Cardiac fibroblast (primary cell): ENCODE measurements around the gene NAT8L.
A peak's percentile ranks its signal among the peaks of the same experiment; 100 is the strongest.

Experiments used
- DNase-seq, 2 donors: peaks; one replicate each; pipeline versions ENCODE4 v3.0.0 to v3.0.0-alpha.2; 2010; ENCODE audit warnings: low read depth in 2 of 2
- H3K4me3 ChIP-seq, 2 donors: replicated peaks in 1 of 2; 1 replicate in 1 of 2; 2 replicates in 1 of 2; pipeline ENCODE4 v1.5.1; 2011; ENCODE audit warnings: low read depth in 2 of 2, low read length in 2 of 2, mild to moderate bottlenecking in 2 of 2, moderate library complexity in 1 of 2
- TF ChIP-seq, protein P1 (sequence below): IDR thresholded peaks from one replicate; pipeline ENCODE4 v1.5.1; 2011; ENCODE audit warnings: low read depth, mild to moderate bottlenecking, low read length, inconsistent platforms

Gene NAT8L

DNA sequence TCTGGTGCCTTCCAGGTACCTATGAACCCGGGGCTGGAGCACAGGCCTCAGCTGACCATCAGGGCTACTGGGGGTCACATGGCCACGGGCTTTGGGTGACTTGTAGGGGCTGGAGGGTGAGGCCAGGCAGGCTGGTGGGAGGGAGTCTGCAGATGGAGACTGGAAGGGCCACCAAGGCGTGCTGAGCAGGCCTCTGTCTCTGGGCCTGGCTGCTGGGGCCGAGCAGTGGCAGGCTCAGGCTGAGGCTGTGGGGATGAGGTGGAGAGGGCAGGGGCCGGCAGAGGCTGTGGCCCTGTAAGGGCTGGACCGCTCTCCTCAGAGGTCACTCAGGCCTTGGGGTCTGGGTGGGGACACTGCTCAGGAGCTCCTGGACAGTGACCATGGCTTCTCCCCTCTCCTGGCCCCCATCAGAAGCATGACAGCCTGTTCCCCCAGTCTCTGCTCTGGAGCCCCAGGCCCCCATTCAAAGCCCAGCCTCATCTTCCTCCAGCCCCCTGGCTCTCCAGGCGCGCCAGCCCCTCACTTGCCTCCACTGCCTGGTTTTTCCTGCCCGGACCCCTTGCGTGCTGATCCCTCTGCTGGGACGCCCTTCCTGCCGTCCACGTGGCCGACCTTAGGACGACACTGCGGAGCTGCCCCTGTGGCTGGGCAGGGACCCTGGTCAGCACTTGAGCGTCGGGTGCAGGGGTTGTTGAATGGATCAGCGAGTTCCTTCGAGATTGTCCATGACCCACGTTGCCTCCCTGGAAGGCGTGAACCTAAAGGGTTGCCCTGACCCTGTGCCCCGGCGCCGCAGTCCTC lies 11.1 kb upstream of the NAT8L start:
- no peak overlapping the region for H3K4me3 ChIP-seq
- DNase-seq = no peak
- TF ChIP-seq, protein P1, sequence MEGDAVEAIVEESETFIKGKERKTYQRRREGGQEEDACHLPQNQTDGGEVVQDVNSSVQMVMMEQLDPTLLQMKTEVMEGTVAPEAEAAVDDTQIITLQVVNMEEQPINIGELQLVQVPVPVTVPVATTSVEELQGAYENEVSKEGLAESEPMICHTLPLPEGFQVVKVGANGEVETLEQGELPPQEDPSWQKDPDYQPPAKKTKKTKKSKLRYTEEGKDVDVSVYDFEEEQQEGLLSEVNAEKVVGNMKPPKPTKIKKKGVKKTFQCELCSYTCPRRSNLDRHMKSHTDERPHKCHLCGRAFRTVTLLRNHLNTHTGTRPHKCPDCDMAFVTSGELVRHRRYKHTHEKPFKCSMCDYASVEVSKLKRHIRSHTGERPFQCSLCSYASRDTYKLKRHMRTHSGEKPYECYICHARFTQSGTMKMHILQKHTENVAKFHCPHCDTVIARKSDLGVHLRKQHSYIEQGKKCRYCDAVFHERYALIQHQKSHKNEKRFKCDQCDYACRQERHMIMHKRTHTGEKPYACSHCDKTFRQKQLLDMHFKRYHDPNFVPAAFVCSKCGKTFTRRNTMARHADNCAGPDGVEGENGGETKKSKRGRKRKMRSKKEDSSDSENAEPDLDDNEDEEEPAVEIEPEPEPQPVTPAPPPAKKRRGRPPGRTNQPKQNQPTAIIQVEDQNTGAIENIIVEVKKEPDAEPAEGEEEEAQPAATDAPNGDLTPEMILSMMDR = no peak

DNA sequence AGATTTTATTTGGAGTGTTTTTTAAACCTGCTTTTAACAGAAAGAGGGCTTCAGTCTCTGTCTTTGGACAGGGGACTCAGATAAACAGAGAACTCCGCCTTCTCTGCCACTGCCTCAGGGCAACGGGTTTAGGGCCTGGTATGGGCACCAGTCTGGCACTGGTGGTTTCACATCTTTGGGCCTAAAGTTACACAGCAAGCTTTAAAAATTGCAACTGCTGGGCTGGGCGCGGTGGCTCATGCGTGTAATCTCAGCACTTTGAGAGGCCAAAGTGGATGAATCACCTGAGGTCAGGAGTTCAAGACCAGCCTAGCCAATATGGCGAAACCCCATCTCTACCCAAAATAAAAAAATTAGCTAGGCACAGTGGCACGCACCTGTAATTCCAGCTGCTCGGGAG lies 10.3 kb upstream of the NAT8L start:
- H3K4me3 ChIP-seq = no peak overlapping the region
- TF ChIP-seq, protein P1 = no peak
- peak in 1 of 2 donors; percentile 18 for DNase-seq

DNA sequence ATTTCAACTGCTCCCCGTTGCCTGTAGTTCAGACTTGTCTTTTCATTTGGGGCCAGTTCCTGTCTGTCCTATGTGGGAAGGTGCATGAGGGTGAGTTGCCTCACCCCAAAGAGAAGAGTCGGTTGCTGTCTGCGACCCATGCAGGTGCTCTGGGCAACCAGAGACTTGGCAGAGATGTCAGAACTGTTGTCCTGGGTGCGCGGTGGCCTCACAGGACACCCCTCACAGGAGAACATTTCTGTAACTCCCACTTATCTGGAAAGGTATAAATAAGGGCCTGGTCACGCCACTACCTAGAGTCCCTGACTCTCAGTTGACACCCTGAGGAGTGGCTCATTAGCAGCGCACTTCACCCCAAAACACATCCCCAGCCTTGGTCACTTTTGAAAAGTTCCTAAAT lies 9.7 kb upstream of the NAT8L start:
- TF ChIP-seq, protein P1 = no peak
- no peak for DNase-seq
- H3K4me3 ChIP-seq = no peak overlapping the region

DNA sequence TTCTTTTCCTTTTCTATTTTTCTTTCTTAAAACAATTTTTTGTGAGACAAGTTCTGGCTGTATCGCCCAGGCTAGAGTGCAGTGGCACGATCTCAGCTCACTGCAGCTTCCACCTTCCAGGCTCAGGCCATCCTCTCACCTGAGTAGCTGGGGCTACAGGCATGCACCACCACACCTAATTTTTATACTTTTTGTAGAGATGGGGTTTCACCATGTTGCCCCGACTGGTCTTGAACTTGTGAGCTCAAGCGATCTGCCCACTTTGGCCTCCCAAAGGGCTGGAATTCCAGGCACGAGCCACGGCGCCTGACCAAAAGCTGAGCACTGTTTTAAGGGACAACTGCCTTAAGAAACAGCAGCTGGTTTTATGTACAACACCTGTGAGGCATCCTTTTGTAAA lies 9.3 kb upstream of the NAT8L start:
- TF ChIP-seq, protein P1 = no peak
- no peak for DNase-seq
- no peak overlapping the region for H3K4me3 ChIP-seq

DNA sequence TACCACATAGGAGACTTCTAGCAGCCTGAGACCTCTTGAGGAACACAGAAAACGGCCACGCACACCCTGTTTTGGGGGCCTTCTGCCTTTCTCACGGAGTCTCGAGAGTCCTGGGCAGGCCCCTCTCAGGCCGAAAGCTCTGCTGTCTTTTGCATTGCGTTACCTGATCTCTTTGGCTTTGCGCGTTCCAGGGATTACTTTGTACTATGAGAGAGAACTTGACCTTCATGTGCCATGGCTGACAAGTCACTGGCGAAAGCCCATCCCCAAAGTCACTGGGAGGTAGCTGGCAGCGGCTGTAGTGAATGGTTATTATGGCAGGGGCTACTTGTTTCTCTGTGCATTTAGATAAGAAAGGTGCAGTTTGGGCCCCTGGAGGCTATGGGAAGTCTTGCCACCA lies 8.0 kb upstream of the NAT8L start:
- no peak for DNase-seq
- H3K4me3 ChIP-seq = no peak overlapping the region
- TF ChIP-seq, protein P1 = no peak

DNA sequence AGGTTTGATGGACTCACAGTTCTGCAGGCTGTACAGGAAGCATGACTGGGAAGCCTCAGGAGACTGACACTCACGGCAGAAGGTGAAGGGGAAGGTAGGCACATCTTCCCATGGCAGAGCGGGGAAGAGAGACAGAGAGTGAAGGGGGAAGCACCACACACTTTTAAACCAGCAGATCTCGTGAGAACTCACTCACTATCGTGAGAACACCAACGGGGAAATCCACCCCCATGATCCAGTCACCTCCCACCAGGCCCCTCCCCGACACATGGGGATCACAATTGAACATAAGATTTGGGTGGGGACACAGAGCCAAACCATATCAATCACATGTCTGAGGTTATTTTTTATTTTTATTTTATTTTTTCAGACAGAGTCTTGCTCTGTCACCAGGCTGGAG lies 4.9 kb upstream of the NAT8L start:
- no peak for DNase-seq
- no peak overlapping the region for H3K4me3 ChIP-seq
- TF ChIP-seq, protein P1 = no peak
